Esophagus muscularis mucosa (tissue), 3 donors: ENCODE data around the gene ANKS1B.

Experiments used
- POLR2A ChIP-seq: fragments of 450-650 bp; IDR thresholded peaks from one replicate; pipeline ENCODE4 v1.6.1; 2017; ENCODE audit warnings: antibody characterized with exemption, moderate library complexity, mild to moderate bottlenecking, low read depth
- POLR2AphosphoS5 ChIP-seq, 2 donors: sonication (generic); formaldehyde crosslinking; IDR thresholded peaks; one replicate each; pipeline ENCODE4 v1.6.1; 2017; ENCODE audit warnings: antibody characterized with exemption in 2 of 2
- TF ChIP-seq, protein P1 (sequence below), 3 experiments: fragments of 200-600 bp in 2 of 3; fragments of 450-650 bp in 1 of 3; sonication (generic) in 2 of 3; IDR thresholded peaks; one replicate each; pipeline ENCODE4 v1.5.1; 2017 to 2019; ENCODE audit warnings: antibody characterized with exemption in 3 of 3, mild to moderate bottlenecking in 2 of 3, moderate library complexity in 1 of 3

DNA sequence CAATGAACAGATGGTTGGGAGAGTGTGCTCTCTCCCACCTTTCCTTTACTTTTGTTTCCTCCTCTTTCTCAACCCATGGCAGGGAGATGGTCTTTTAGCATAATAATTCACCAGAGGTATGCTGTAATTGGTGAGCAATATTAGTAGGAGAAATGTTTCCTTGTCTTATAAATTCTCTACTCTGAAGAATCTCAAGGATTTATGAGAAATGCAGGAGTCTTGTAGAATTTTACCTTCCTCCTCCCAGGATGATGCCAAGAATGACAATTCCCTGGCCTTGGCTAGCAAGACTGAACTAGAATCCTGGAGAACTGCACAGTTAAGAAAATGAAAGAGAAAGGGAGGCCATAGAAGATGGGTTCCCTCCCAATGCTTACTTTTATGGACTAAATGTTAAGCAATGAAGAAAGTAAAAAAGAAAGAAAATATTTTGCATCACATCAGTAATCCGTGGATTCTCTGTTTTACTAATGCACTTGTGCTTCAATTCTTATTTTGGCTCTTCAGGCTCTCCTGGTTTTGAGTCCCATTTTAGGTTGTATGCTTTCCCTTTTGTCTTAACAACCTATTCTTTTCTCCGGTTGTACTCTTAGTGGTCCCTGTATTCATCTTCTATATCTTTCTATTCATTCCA is 530.1 kb downstream of the ANKS1B start:
- TF ChIP-seq POLR2A (no peak), POLR2AphosphoS5 (IDR thresholded peaks at IDR 0.05) (no peak)
- TF ChIP-seq, protein P1, sequence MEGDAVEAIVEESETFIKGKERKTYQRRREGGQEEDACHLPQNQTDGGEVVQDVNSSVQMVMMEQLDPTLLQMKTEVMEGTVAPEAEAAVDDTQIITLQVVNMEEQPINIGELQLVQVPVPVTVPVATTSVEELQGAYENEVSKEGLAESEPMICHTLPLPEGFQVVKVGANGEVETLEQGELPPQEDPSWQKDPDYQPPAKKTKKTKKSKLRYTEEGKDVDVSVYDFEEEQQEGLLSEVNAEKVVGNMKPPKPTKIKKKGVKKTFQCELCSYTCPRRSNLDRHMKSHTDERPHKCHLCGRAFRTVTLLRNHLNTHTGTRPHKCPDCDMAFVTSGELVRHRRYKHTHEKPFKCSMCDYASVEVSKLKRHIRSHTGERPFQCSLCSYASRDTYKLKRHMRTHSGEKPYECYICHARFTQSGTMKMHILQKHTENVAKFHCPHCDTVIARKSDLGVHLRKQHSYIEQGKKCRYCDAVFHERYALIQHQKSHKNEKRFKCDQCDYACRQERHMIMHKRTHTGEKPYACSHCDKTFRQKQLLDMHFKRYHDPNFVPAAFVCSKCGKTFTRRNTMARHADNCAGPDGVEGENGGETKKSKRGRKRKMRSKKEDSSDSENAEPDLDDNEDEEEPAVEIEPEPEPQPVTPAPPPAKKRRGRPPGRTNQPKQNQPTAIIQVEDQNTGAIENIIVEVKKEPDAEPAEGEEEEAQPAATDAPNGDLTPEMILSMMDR (IDR thresholded peaks at IDR 0.05) = no peak
